Effector memory CD4-positive, alpha-beta T cell (primary cell): Measurements from ENCODE around the gene ACRV1.
"Not testable (repeated sequence)": the region's sequence is repeated elsewhere in the genome, so short reads cannot be mapped to it uniquely, and the experiment has no call there.

ENCODE experiments used
- DNase-seq, 3 donors: peaks; one replicate each; pipeline ENCODE4 v3.0.0-alpha.2; 2020
- H3K27ac ChIP-seq: 2 replicates; pipeline ENCODE4 v1.7.0; 2013; ENCODE audit warnings: mild to moderate bottlenecking, low read length, moderate library complexity; ENCODE audit not compliant: insufficient read depth, poor library complexity, severe bottlenecking
- H3K27me3 ChIP-seq: replicated peaks from 2 replicates; pipeline ENCODE4 v1.7.0; 2013; ENCODE audit warnings: mild to moderate bottlenecking, low read length; ENCODE audit not compliant: insufficient read depth, control insufficient read depth, poor library complexity, severe bottlenecking
- H3K36me3 ChIP-seq: 2 replicates; pipeline ENCODE4 v1.7.0; 2013; ENCODE audit warnings: mild to moderate bottlenecking, low read length, moderate library complexity; ENCODE audit not compliant: control insufficient read depth, insufficient read depth
- H3K4me1 ChIP-seq: 2 replicates; pipeline ENCODE4 v1.7.0; 2013; ENCODE audit warnings: low read length, mild to moderate bottlenecking; ENCODE audit not compliant: control insufficient read depth, insufficient read depth, poor library complexity, severe bottlenecking
- H3K4me3 ChIP-seq: 2 replicates; pipeline ENCODE4 v1.7.0; 2013; ENCODE audit warnings: low read length, low read depth, mild to moderate bottlenecking; ENCODE audit not compliant: insufficient read depth, poor library complexity, severe bottlenecking
- H3K9me3 ChIP-seq: 2 replicates; pipeline ENCODE4 v1.7.0; 2013; ENCODE audit warnings: mild to moderate bottlenecking, low read length, moderate library complexity; ENCODE audit not compliant: control insufficient read depth
- total RNA-seq, 3 donors: gene quantifications; one replicate each; lab custom pipeline; 2026; lab: John Stamatoyannopoulos, UW

Gene ACRV1, protein sequence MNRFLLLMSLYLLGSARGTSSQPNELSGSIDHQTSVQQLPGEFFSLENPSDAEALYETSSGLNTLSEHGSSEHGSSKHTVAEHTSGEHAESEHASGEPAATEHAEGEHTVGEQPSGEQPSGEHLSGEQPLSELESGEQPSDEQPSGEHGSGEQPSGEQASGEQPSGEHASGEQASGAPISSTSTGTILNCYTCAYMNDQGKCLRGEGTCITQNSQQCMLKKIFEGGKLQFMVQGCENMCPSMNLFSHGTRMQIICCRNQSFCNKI
- 0 reads per million in 3 donors for total RNA-seq

DNA sequence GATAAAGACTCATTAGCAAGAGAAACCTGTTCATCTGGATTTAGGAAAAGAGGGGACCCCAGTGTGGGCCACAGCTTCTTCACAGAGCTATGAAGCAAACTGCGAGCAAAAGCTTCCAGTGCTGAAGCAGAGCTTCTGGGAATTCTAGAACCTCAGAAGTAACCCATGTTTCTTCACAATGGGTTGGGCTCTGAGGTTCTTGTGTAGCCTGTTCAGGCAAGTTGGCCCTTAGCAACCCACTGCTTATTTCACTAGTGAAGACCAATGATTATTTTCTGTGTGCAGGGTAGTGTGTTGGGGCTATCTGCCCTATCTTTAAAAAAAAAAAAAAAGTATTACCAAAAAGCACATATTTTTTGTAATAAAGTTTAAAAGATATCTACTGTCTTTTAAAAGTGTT lies at the start of gene ACRV1:
Gene ACRV1, minus strand, starts transcription at position 101 of the 400 bp plus-strand sequence. Its CDS starts 67 bp downstream, at position 34.
- H3K4me3 ChIP-seq: no peak within 1 kb of the TSS
- no peaks in the 10 kb centered on the region for H3K27me3 ChIP-seq
- no peaks in the 10 kb centered on the region for H3K36me3 ChIP-seq
- DNase-seq: no peak
- H3K9me3 ChIP-seq: no peaks in the 10 kb centered on the region
- H3K4me1 ChIP-seq: no peaks in the 10 kb centered on the region
- H3K27ac ChIP-seq: no peak within 1 kb of the TSS

GRCh38 chr11:125728969-125729368 lies 48.3 kb upstream of the ACRV1 start:
- Histone ChIP-seq H3K27ac (no peak overlapping the region), H3K27me3 (no peaks in the 10 kb centered on the region), H3K9me3 (no peaks in the 10 kb centered on the region), H3K4me1 (no peaks in the 10 kb centered on the region), H3K36me3 (no peaks in the 10 kb centered on the region), H3K4me3 (no peak overlapping the region)
- DNase-seq: no peak

DNA sequence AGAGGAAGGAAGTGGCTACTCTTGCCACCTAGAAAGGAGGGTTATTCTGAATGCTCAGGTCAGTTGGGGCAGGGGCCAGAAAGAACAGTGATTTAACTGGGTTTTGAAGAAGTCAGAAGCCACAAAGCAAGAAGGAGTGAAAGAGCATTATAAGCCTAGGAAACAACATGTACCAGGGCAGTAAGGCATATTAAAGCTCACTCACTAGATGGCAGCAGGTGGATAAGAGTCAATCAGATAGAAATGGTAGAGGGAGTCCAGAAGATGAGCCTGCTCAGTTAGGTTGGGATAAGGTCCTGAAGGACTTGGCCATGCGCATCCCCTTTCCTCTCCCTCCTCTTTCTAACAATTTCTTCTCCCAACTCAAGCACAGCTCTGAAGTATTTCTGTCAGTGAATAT lies 43.5 kb upstream of the ACRV1 start:
- Histone ChIP-seq H3K4me3 (no peak overlapping the region), H3K27ac (no peak overlapping the region), H3K9me3 (no peaks in the 10 kb centered on the region), H3K27me3 (peaks cover 3% of the 10 kb centered on the region), H3K36me3 (no peaks in the 10 kb centered on the region), H3K4me1 (no peaks in the 10 kb centered on the region)
- DNase-seq: no peak

DNA sequence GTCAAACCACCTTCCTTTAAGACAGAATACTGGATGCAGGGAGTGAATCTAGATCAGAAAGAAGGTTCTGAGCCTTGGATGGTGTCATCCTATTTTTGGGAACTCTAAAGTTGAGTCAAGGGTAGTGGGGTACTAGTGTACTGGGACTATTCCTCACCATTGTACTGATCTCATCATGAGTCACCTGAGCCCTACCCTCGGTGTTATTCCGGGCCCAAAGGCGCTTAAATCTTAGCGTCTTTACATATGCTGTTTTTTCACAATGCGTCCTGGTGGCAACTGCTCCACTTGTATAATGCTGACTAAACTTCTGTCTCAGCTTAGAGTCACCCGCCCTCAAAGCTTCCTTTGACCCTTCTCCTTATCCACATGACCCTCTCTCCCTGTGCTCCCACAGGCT lies 40.1 kb upstream of the ACRV1 start:
- H3K9me3 ChIP-seq: no peaks in the 10 kb centered on the region
- no peak overlapping the region for H3K4me3 ChIP-seq
- no peak overlapping the region for H3K27ac ChIP-seq
- no peak for DNase-seq
- peaks cover 3% of the 10 kb centered on the region for H3K27me3 ChIP-seq
- no peaks in the 10 kb centered on the region for H3K36me3 ChIP-seq
- no peaks in the 10 kb centered on the region for H3K4me1 ChIP-seq

DNA sequence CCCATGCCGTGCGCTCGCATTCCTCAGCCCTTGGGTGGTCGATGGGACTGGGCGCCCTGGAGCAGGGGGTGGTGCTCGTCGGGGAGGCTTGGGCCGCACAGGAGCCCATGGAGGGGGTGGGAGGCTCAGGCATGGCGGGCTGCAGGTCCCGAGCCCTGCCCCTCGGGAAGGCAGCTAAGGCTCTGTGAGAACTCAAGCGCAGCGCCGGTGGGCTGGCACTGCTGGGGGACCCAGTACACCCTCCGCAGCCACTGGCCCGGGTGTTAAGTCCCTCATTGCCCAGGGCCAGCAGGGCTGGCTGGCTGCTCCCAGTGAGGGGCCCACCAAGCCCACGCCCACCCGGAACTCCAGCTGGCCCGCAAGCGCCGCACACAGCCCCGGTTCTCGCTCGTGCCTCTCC lies 24.0 kb upstream of the ACRV1 start:
- not testable (repeated sequence) for H3K9me3 ChIP-seq, H3K36me3 ChIP-seq, H3K27me3 ChIP-seq, H3K4me3 ChIP-seq, H3K27ac ChIP-seq, H3K4me1 ChIP-seq, DNase-seq

- H3K4me3 ChIP-seq: no peak overlapping the region
- no peaks in the 10 kb centered on the region for H3K9me3 ChIP-seq
- no peaks in the 10 kb centered on the region for H3K27me3 ChIP-seq
- no peak overlapping the region for H3K27ac ChIP-seq
- H3K36me3 ChIP-seq: no peaks in the 10 kb centered on the region
- no peaks in the 10 kb centered on the region for H3K4me1 ChIP-seq
- no peak for DNase-seq
Measured at GRCh38 chr11:125701858-125702621, 21.4 kb upstream of the ACRV1 start.

GRCh38 chr11:125701018-125701610 lies 20.5 kb upstream of the ACRV1 start:
- no peak overlapping the region for H3K4me3 ChIP-seq
- H3K27me3 ChIP-seq: no peaks in the 10 kb centered on the region
- no peak overlapping the region for H3K27ac ChIP-seq
- H3K4me1 ChIP-seq: no peaks in the 10 kb centered on the region
- no peak for DNase-seq
- no peaks in the 10 kb centered on the region for H3K9me3 ChIP-seq
- H3K36me3 ChIP-seq: no peaks in the 10 kb centered on the region

DNA sequence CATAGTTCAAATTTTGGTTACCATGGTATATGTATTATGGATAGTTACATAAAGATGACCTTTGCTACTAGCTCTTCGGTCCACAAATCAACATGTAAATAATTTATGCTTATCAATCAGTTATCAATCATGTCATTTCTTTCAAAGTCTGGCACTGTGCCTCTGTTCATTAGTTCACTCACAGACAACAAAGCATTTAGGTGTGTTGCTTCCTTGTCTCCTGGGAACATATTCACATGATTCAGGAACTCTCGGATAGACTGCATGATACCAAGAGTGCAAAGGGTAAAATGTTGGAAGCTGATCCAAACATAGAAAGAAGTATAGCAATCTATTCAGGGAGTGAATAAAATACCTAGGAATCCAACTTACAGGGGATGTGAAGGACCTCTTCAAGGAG lies 14.3 kb upstream of the ACRV1 start:
- DNase-seq: no peak
- H3K4me3 ChIP-seq: no peak overlapping the region
- H3K9me3 ChIP-seq: no peaks in the 10 kb centered on the region
- no peaks in the 10 kb centered on the region for H3K4me1 ChIP-seq
- no peaks in the 10 kb centered on the region for H3K36me3 ChIP-seq
- no peak overlapping the region for H3K27ac ChIP-seq
- H3K27me3 ChIP-seq: no peaks in the 10 kb centered on the region

GRCh38 chr11:125692887-125693286 lies 12.2 kb upstream of the ACRV1 start:
- Histone ChIP-seq H3K36me3 (no peaks in the 10 kb centered on the region), H3K9me3 (no peaks in the 10 kb centered on the region), H3K27ac (no peak overlapping the region), H3K27me3 (no peaks in the 10 kb centered on the region), H3K4me3 (no peak overlapping the region), H3K4me1 (no peaks in the 10 kb centered on the region)
- no peak for DNase-seq

- Histone ChIP-seq H3K27me3 (no peaks in the 10 kb centered on the region), H3K27ac (no peak overlapping the region), H3K4me1 (no peaks in the 10 kb centered on the region), H3K9me3 (no peaks in the 10 kb centered on the region), H3K4me3 (no peak overlapping the region), H3K36me3 (no peaks in the 10 kb centered on the region)
- DNase-seq: no peak
Measured at GRCh38 chr11:125690006-125690405, 9.4 kb upstream of the ACRV1 start.
